Measurements from ENCODE around the gene TTC3.

The TTC3 gene

DNA sequence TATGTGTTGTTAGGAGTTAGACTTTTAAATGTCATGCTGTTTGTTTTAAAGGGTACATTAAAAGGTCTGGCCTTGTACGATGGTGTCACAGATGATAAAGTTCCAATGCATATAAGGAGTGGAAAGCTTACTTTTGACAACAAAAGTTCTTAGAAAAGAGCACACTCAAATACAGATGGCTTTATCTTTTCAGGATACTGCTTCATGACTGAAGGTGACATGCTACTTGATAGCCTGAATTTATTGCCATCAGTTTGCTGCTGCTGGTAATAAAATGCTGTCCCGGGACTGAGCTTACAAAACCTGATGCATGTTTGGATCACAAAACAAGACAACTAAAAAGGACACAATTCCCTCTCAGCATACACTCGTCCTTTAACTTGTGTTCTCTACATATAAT, 84.9 kb downstream of the TTC3 start:
- no peak for DNase-seq

DNA sequence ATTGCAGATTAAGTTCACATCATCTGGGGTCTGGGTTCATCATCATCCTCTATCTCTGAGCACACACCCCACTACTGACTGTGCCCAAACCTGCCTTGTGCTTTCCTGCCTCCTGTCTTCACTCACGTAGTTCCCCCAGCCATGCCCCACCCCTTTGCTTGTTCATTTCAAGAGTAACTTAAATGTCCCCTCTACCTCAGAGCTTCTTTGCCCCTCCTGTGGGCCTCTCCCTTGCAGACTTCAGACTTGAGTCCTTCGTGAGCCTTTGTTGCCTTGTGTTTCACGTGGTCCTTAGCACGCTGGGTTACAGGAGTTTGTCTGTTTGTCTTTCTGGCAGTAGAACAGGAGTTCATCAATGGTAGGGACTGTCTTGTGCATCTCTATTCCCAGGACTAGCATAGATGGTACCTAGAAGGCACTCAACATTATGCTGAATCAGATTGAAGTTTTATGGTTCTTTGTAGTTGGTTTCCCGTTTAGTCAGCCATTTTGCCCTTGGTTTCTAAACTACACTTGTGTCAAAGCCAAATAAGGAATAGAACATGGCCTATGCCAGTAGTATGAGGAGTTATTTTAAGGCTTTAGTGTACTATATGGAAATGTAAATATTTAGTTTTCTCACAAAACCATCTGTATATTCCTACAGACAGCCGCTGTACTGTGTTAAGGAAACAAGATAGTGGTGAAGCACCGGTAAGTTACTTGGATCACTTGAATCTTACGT, 86.2 kb downstream of the TTC3 start:
- no peak for DNase-seq

GRCh38 chr21:37159949-37160348, 86.9 kb downstream of the TTC3 start:
- DNase-seq = no peak

GRCh38 chr21:37164742-37165141, 91.7 kb downstream of the TTC3 start:
- DNase-seq = no peak

- DNase-seq = no peak
Measured at GRCh38 chr21:37165586-37165985, 92.5 kb downstream of the TTC3 start.

DNA sequence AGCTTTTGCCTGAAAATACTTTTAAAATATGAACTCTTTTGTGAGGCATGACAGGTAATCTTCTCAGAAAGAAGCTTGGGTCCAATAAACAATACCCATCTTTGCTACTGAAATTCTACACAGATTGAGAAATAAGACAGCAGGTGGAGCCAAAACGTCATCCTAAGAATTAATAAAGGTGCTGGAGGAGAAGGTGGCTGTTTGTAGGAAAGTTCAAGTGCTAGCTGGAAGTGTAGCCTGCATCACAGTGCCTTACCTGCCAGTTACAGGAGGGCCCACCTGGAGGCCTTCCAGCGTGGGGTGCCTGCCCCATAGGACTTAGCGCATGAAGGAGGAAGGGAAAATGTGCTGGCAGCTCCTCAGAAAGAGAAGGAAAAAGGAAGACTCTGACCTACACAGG, 93.7 kb downstream of the TTC3 start:
- DNase-seq = no peak

GRCh38 chr21:37168666-37169065, 95.6 kb downstream of the TTC3 start:
- no peak for DNase-seq

DNA sequence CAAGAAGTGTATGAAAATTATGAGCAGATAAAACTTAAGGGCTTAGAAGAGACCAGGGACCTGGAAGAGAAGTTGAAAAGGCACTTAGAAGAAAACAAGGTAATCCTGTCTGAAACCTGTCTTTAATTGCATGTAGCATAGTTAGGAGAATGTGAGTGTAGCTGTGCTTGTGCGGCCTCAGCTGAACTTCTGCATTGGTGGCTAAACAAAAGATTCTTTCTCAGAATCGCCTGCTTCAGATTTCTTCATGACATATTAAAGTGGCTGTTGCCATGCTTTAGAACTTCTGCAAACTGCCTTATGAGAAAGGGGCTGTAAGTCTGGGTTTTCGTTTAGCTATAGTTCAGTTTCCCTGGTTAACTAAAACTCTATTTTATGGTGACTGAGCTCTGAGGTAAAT, 99.6 kb downstream of the TTC3 start:
- no peak for DNase-seq

GRCh38 chr21:37176716-37177115, 103.7 kb downstream of the TTC3 start:
- DNase-seq = no peak

GRCh38 chr21:37181059-37181458, 108.0 kb downstream of the TTC3 start:
- no peak for DNase-seq

DNA sequence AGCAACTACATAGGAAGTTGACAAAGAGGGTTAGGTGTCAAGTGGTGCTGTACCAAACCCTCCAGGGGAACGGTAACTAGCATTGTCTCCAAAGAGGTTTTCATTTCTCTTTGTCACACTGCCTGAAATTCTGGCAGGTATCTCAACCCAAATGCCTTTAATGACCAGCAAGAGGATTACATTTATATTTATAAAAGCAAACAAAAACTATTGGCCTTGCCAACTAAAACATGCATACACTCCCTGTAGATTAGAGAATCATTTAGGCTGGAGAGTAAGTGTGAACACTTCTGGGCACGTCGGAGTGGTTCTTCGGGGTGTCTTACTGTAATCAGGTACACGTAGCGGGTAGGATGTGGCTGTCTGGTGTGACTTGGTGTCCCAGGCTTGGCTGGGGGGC, 109.2 kb downstream of the TTC3 start:
- no peak for DNase-seq

GRCh38 chr21:37183749-37184148, 110.7 kb downstream of the TTC3 start:
- no peak for DNase-seq

- no peak for DNase-seq
Measured at GRCh38 chr21:37184784-37185593, 111.9 kb downstream of the TTC3 start.

DNA sequence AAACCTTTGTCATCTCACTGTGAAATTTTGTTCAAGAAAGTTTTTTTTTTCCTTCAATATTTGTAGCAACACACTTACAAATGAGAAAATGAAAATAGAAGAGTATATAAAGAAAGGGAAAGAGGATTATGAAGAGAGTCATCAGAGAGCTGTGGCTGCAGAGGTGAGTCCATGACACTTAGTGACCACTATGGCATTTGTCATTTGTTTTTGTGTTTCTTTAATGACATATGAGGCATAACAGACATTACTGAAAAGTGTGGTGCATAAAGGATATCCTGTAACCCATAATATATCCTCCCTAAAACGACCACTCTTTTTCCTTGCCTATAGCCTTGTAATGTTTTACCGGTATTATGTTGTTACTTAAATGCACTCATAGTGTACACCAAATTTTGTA, 113.9 kb downstream of the TTC3 start:
- no peak for DNase-seq

GRCh38 chr21:37188825-37189224, 115.8 kb downstream of the TTC3 start:
- no peak for DNase-seq

DNA sequence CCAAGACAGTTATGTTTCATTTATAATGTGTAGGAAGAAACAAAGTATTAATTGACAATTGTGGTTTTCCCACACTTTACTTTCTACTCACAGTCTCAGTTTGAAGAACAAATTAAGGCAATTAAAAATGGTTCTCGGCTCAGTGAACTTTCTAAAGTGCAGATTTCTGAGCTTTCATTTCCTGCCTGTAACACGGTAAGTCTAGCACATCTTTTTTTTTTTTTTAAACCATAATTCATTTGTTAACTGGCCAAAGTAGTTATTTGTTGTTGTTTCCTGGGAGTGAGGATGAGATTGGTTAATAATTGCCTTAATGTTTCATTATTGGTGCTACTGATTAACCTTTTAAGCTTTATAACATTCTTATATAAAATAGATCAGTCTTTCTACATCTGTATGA, 119.0 kb downstream of the TTC3 start:
- no peak for DNase-seq

GRCh38 chr21:37193006-37193405, 120.0 kb downstream of the TTC3 start:
- no peak for DNase-seq

DNA sequence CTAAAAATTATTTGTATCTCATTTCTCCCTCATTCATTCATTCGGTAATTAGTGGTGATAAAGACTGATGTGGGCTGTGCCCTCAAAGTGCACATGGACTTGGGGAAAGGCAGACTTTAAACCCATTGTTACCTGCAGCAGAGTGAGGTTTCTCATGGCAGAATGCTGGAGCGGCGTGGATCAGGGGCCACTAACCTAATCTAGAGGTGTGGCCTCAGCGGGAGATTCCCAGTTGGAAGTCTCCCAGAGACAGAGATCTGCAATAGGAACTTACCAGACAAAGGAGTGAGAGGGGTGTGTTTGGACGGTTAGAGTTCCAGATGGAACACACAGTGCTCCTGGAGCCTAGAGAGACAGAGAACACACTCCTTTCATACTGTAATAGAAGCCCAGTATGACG, 120.6 kb downstream of the TTC3 start:
- no peak for DNase-seq

DNA sequence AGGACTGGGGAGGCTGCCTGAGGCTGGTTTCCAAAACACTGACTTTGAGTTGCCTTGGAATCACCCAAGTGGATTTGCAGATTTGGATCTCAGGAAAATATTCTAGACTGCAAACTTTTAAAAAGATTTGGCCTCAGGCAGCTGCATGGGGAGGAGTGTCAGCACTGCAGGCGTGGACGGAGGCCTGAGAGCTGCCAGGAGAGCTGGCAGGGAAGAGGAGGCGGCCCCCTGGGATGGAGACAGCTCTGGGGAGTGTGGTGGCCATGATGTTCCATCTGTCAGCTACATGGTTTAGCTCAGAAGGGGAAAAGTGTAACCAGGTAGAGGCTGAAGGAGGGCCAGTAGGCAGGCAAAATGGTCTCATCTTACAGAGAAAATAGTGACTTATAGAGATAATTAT, 122.0 kb downstream of the TTC3 start:
- DNase-seq = no peak

DNA sequence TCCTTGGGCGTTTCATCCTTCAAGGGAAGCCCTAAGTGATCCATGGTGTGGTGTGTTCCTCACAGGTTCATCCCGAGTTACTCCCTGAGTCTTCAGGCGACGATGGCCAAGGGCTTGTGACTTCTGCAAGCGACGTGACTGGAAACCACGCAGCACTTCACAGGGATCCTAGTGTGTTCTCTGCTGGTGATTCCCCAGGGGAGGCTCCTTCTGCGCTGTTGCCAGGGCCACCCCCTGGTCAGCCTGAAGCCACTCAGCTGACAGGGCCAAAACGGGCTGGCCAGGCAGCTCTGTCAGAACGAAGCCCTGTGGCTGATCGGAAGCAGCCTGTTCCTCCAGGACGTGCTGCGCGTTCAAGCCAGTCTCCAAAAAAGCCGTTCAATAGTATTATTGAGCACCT, 122.6 kb downstream of the TTC3 start:
- DNase-seq = no peak

DNA sequence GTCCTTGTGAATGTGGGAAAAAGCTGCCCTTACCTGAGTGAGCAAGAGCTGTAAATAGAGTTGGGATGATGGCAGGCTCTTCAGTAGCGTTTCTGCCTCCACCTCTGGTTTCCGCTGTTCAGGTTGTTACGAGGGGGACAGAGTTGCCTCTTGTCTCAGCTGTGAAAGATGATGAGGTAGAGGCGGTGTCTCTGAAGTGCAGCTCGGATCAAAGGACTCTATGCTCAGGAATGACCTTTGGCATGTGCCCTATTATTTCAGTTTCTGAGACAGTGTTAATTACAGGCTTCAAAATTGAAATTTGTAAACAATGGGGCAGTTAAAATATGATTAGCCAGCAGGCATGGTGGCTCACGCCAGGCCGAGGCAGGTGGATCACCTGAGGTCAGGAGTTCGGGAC, 123.8 kb downstream of the TTC3 start:
- DNase-seq = no peak

GRCh38 chr21:37197746-37198145, 124.7 kb downstream of the TTC3 start:
- DNase-seq = no peak

DNA sequence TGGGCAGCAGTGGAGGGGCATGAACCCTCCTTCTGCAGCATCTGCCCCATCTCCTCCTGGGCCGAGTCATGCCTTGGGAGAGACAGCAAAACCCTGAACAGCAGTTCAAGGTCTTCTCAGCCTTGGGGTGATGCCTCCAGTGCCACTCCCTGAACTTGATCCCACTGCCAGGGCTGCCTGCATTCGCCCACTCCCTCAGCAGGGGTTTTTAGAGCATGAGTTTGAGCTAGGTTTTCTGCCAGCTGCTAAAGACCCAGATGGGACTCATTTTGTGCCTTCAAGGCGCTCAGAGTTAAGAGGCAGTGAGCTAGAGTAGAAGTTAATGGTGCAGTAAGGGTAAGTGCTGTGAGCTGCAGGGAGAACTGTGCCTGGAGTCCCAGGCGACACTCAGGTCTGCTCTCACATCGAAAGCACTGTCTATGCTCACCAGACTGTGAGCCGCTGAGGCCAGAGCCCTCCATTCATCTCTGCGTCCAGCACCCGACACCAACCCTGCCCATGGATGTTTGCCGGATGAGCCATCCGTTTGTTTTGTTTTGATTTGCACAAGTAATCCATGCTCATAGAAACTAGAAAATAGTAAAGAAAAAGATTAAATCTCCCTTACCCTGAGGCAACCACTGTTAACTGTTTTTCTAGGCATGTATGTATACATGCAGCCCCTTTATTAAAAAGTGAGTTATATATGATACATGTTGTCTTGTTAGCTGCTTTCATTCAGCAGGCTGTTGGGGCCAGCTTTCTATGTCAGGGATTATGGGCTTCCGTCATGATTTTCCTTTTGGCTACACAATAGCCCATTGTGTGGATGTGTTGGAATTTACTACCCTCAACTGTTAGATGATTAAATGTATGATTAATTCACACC, 126.2 kb downstream of the TTC3 start:
- no peak for DNase-seq
